ENCODE measurements around the gene SRMS.

SRMS gene

GRCh38 chr20:63527184-63527583 is 20.4 kb downstream of the SRMS start:
- H3K4me3 ChIP-seq (ENCODE audit: low read depth, low read length), result no peak overlapping the region
- no peak for TF ChIP-seq CTCF (IDR thresholded peaks at IDR 0.05; ENCODE audit: low read depth, low read length)

GRCh38 chr20:63525971-63526370 is 21.6 kb downstream of the SRMS start:
- no peak for TF ChIP-seq CTCF (IDR thresholded peaks at IDR 0.05; ENCODE audit: low read depth, low read length)

GRCh38 chr20:63525185-63525584 is 22.4 kb downstream of the SRMS start:
- TF ChIP-seq CTCF (IDR thresholded peaks at IDR 0.05; ENCODE audit: low read depth, low read length), result no peak
- no peak overlapping the region for H3K4me3 ChIP-seq (ENCODE audit: low read depth, low read length)

More at GRCh38 chr20:63525971-63526370, 21.6 kb downstream of the SRMS start:
- no peak overlapping the region for H3K4me3 ChIP-seq (ENCODE audit: low read depth, low read length)

GRCh38 chr20:63522981-63523611 is 24.5 kb downstream of the SRMS start:
- H3K4me3 ChIP-seq (ENCODE audit: low read depth, low read length), result no peak overlapping the region
- TF ChIP-seq CTCF (IDR thresholded peaks at IDR 0.05; ENCODE audit: low read depth, low read length), result no peak

- TF ChIP-seq CTCF (IDR thresholded peaks at IDR 0.05; ENCODE audit: low read depth, low read length), result no peak
- peak overlapping the region; percentile 89 for H3K4me3 ChIP-seq (ENCODE audit: low read depth, low read length)
Measured at GRCh38 chr20:63522091-63522868, 25.3 kb downstream of the SRMS start.

GRCh38 chr20:63521602-63522001 is 25.9 kb downstream of the SRMS start:
- TF ChIP-seq CTCF (IDR thresholded peaks at IDR 0.05; ENCODE audit: low read depth, low read length), result no peak
- peak overlapping the region; percentile 89 for H3K4me3 ChIP-seq (ENCODE audit: low read depth, low read length)

GRCh38 chr20:63520934-63521601 is 26.5 kb downstream of the SRMS start:
- H3K4me3 ChIP-seq (ENCODE audit: low read depth, low read length), result peak overlapping the region; percentile 89
- no peak for TF ChIP-seq CTCF (IDR thresholded peaks at IDR 0.05; ENCODE audit: low read depth, low read length)
